H9 (cell line): Measurements from ENCODE around the gene CLK2. TPM values are rescaled to one million over a fixed set of nuclear protein-coding genes. Genes with fewer than 3 reads are reported as not detected.

ENCODE experiments used
- DNase-seq: peaks from one replicate; pipeline ENCODE4 v3.0.0-alpha.2; 2017
- H2AFZ ChIP-seq: one replicate; pipeline ENCODE4 v1.6.1; 2013; ENCODE audit warnings: mild to moderate bottlenecking, low read length, control low read depth, moderate library complexity
- H2AK5ac ChIP-seq: 2 replicates; pipeline ENCODE4 v1.6.1; 2013; ENCODE audit warnings: low read length, control low read depth, mixed read lengths; ENCODE audit not compliant: insufficient read length
- H2BK120ac ChIP-seq: one replicate; pipeline ENCODE4 v1.6.1; 2013; ENCODE audit warnings: low read depth, mild to moderate bottlenecking, low read length, control low read depth, inconsistent platforms; ENCODE audit not compliant: poor library complexity, severe bottlenecking
- H2BK12ac ChIP-seq: 2 replicates; pipeline ENCODE4 v1.6.1; 2013; ENCODE audit warnings: low read length, control low read depth, mixed read lengths, low read depth; ENCODE audit not compliant: insufficient read length
- H2BK15ac ChIP-seq: 2 replicates; pipeline ENCODE4 v1.6.1; 2013; ENCODE audit warnings: low read depth, low read length, control low read depth
- H2BK20ac ChIP-seq: one replicate; pipeline ENCODE4 v1.6.1; 2013; ENCODE audit warnings: low read depth, mild to moderate bottlenecking, low read length, control low read depth, inconsistent platforms; ENCODE audit not compliant: poor library complexity, severe bottlenecking
- H2BK5ac ChIP-seq: 2 replicates; pipeline ENCODE4 v1.6.1; 2013; ENCODE audit warnings: low read length, control low read depth, mixed read lengths; ENCODE audit not compliant: insufficient read length
- H3K14ac ChIP-seq: 2 replicates; pipeline ENCODE4 v1.6.1; 2013; ENCODE audit warnings: low read length, control low read depth; ENCODE audit not compliant: insufficient read depth
- H3K18ac ChIP-seq: 2 replicates; pipeline ENCODE4 v1.6.1; 2013; ENCODE audit warnings: low read depth, mild to moderate bottlenecking, mixed read lengths, low read length, control low read depth; ENCODE audit not compliant: insufficient read length
- H3K23ac ChIP-seq: 2 replicates; pipeline ENCODE4 v1.6.1; 2013; ENCODE audit warnings: low read length, control low read depth, mixed read lengths, low read depth; ENCODE audit not compliant: insufficient read length
- H3K23me2 ChIP-seq: 2 replicates; pipeline ENCODE4 v1.6.1; 2013; ENCODE audit warnings: low read depth, mild to moderate bottlenecking, mixed read lengths, low read length, control low read depth; ENCODE audit not compliant: insufficient read length, poor library complexity, severe bottlenecking
- H3K27ac ChIP-seq: 2 replicates; pipeline ENCODE4 v1.5.1; 2013; ENCODE audit warnings: low read length, control low read depth, mixed read lengths, low read depth; ENCODE audit not compliant: insufficient read length
- H3K27me3 ChIP-seq: 2 replicates; pipeline ENCODE4 v1.6.1; 2013; ENCODE audit warnings: low read length, control low read depth, inconsistent platforms; ENCODE audit not compliant: insufficient read depth
- H3K4ac ChIP-seq: 2 replicates; pipeline ENCODE4 v1.6.1; 2013; ENCODE audit warnings: low read depth, mild to moderate bottlenecking, control low read depth, inconsistent platforms, low read length, moderate library complexity
- H3K4me1 ChIP-seq: 2 replicates; pipeline ENCODE4 v1.6.1; 2013; ENCODE audit warnings: low read length, control low read depth, inconsistent platforms; ENCODE audit not compliant: insufficient read depth
- H3K4me2 ChIP-seq: 2 replicates; pipeline ENCODE4 v1.6.1; 2013; ENCODE audit warnings: low read length, control low read depth, mixed read lengths; ENCODE audit not compliant: insufficient read length, insufficient read depth
- H3K56ac ChIP-seq: 2 replicates; pipeline ENCODE4 v1.6.1; 2013; ENCODE audit warnings: low read depth, mild to moderate bottlenecking, mixed read lengths, low read length, control low read depth; ENCODE audit not compliant: insufficient read length
- H3K79me1 ChIP-seq: 2 replicates; pipeline ENCODE4 v1.6.1; 2013; ENCODE audit warnings: low read depth, mild to moderate bottlenecking, moderate library complexity, low read length, control low read depth, inconsistent platforms; ENCODE audit not compliant: insufficient read depth, poor library complexity, severe bottlenecking
- H3K79me2 ChIP-seq: 2 replicates; pipeline ENCODE4 v1.6.1; 2013; ENCODE audit warnings: low read length, control low read depth, inconsistent platforms; ENCODE audit not compliant: insufficient read depth
- H3K9ac ChIP-seq: 2 replicates; pipeline ENCODE4 v1.6.1; 2013; ENCODE audit warnings: low read length, control low read depth, mixed read lengths; ENCODE audit not compliant: insufficient read length; ENCODE audit errors: extremely low read depth
- H3K9me3 ChIP-seq: one replicate; pipeline ENCODE4 v1.6.1; 2013; ENCODE audit warnings: low read depth, low read length, inconsistent platforms; ENCODE audit not compliant: control insufficient read depth
- H3T11ph ChIP-seq: one replicate; pipeline ENCODE4 v1.6.1; 2013; ENCODE audit warnings: mild to moderate bottlenecking, low read length, control low read depth, inconsistent platforms
- H4K20me1 ChIP-seq: one replicate; pipeline ENCODE4 v1.6.1; 2013; ENCODE audit not compliant: control insufficient read depth, insufficient read length, insufficient read depth
- H4K5ac ChIP-seq: 2 replicates; pipeline ENCODE4 v1.6.1; 2013; ENCODE audit warnings: low read depth, mild to moderate bottlenecking, mixed read lengths, low read length, control low read depth; ENCODE audit not compliant: insufficient read length
- H4K8ac ChIP-seq: replicated peaks from 2 replicates; pipeline ENCODE4 v1.6.1; 2013; ENCODE audit warnings: low read length, control low read depth, mixed read lengths, low read depth; ENCODE audit not compliant: insufficient read length
- H4K91ac ChIP-seq: 2 replicates; pipeline ENCODE4 v1.6.1; 2013; ENCODE audit warnings: low read depth, mild to moderate bottlenecking, moderate library complexity, mixed read lengths, low read length, control low read depth; ENCODE audit not compliant: insufficient read length
- H3K27ac Mint-ChIP-seq, 3 experiments: 2 replicates in 2 of 3; 3 replicates in 1 of 3; pipeline ENCODE4 v1.8.0; 2020 to 2021; ENCODE audit warnings: mixed read lengths in 3 of 3, mild to moderate bottlenecking in 1 of 3, moderate library complexity in 1 of 3
- H3K27me3 Mint-ChIP-seq: 2 replicates; pipeline ENCODE4 v1.8.0; 2021; ENCODE audit warnings: low read depth, mild to moderate bottlenecking, moderate library complexity, mixed read lengths
- H3K36me3 Mint-ChIP-seq, 3 experiments: 2 replicates in 2 of 3; 3 replicates in 1 of 3; pipeline ENCODE4 v1.8.0; 2020 to 2021; ENCODE audit warnings: low read depth in 3 of 3, mixed read lengths in 3 of 3; ENCODE audit not compliant: insufficient read depth in 1 of 3
- H3K4me1 Mint-ChIP-seq, 2 experiments: 2 replicates each; pipeline ENCODE4 v1.8.0; 2020; ENCODE audit warnings: mixed read lengths in 2 of 2
- H3K4me3 Mint-ChIP-seq, 2 experiments: 2 replicates in 1 of 2; 3 replicates in 1 of 2; pipeline ENCODE4 v1.8.0; 2020 to 2021; ENCODE audit warnings: mild to moderate bottlenecking in 2 of 2, mixed read lengths in 2 of 2, moderate library complexity in 1 of 2
- H3K9me3 Mint-ChIP-seq, 2 experiments: 2 replicates in 1 of 2; 3 replicates in 1 of 2; pipeline ENCODE4 v1.8.0; 2020; ENCODE audit warnings: mild to moderate bottlenecking in 2 of 2, mixed read lengths in 2 of 2, moderate library complexity in 1 of 2
- CTCF ChIP-seq: fragments of 200-600 bp; sonication (generic); conservative IDR thresholded peaks from 3 replicates; pipeline ENCODE4 v1.8.0; 2021; ENCODE audit warnings: antibody characterized with exemption, mild to moderate bottlenecking
- WGBS: extraction: QIAGEN DNeasy Blood & Tissue Kit; methylation state at CpG from one replicate; pipeline ENCODE4 v1.1.7; 2013; ENCODE audit warnings: missing lambda C conversion rate, low lambda C conversion rate, mixed read lengths; ENCODE audit not compliant: insufficient read length; ENCODE audit errors: extremely low coverage; 5-methylcytosine and 5-hydroxymethylcytosine counted together
- total RNA-seq: library from RNA; stranded (reverse); gene quantifications from 2 replicates; pipeline ENCODE4 v1.2.1, GENCODE V29; 2021

The CLK2 gene
- total RNA-seq, 1 experiment from 2014 or later = 77.5 TPM

GRCh38 chr1:155277902-155278688, 4.8 kb upstream of the CLK2 start:
- no peak overlapping the region for H4K8ac ChIP-seq
- Mint-ChIP-seq H3K4me3 (peak overlapping the region; percentile 67 to 83), H3K9me3 (0 out of 5 replicates have a peak, but pooled peaks cover 0 to 3% of the 10 kb centered on the region in 2 experiments), H3K27me3 (peaks cover 4% of the 10 kb centered on the region; the same call in 1 of the 2 replicates), H3K36me3 (peaks cover 1 to 10% (median 4%) of the 10 kb centered on the region in 3 experiments; a peak in 5 of 7 replicates), H3K4me1 (peaks cover 27 to 31% of the 10 kb centered on the region in 2 experiments), H3K27ac (peak overlapping the region in 2 of 3 experiments; percentile 48 to 78; a peak in 2 of 7 replicates)
- no peak overlapping the region for H4K91ac ChIP-seq
- H4K20me1 ChIP-seq = no peaks in the 10 kb centered on the region
- H3K23ac ChIP-seq = no peak overlapping the region
- H2BK5ac ChIP-seq = no peak overlapping the region
- no peaks in the 10 kb centered on the region for H3K79me2 ChIP-seq
- WGBS = no CpG with 5 or more reads among the region's 29 CpGs
- no peaks in the 10 kb centered on the region for H3K27me3 ChIP-seq
- H2BK20ac ChIP-seq = no peak overlapping the region
- no peak overlapping the region for H3K14ac ChIP-seq
- H2AK5ac ChIP-seq = no peak overlapping the region
- DNase-seq = peak; percentile 99
- H3K23me2 ChIP-seq = peaks cover 16% of the 10 kb centered on the region
- no peak overlapping the region for H2BK15ac ChIP-seq
- no peak overlapping the region for H2BK120ac ChIP-seq
- no peak overlapping the region for H3K27ac ChIP-seq
- H3K79me1 ChIP-seq = no peaks in the 10 kb centered on the region
- no peak overlapping the region for H2BK12ac ChIP-seq
- H3T11ph ChIP-seq = no peak overlapping the region
- H3K4me1 ChIP-seq = peaks cover 6% of the 10 kb centered on the region; the same call in 1 of the 2 replicates
- H3K18ac ChIP-seq = no peak overlapping the region
- peak; percentile 68 for TF ChIP-seq CTCF
- no peak overlapping the region for H3K56ac ChIP-seq
- H3K4ac ChIP-seq = no peak overlapping the region
- H3K4me2 ChIP-seq = peak overlapping the region; percentile 94
- no peaks in the 10 kb centered on the region for H3K9me3 ChIP-seq
- no peak overlapping the region for H3K9ac ChIP-seq
- H4K5ac ChIP-seq = no peak overlapping the region
- no peak overlapping the region for H2AFZ ChIP-seq
